GM21390 (cell line): Measurements from ENCODE around the gene NUDT13.

Experiments used
- ATAC-seq: cut with Tn5 transposase; IDR thresholded peaks from one replicate; pipeline ENCODE4 v1.9.1; 2021; ENCODE audit not compliant: unreplicated experiment

Gene NUDT13

GRCh38 chr10:73161079-73161478 is 50.8 kb downstream of the NUDT13 start:
- ATAC-seq = no peak

- no peak for ATAC-seq
Measured at GRCh38 chr10:73161662-73162061, 51.4 kb downstream of the NUDT13 start.

GRCh38 chr10:73163096-73163495 is 52.8 kb downstream of the NUDT13 start:
- ATAC-seq = no peak

- ATAC-seq = no peak
Measured at GRCh38 chr10:73166972-73167371, 56.7 kb downstream of the NUDT13 start.

- no peak for ATAC-seq
Measured at GRCh38 chr10:73167458-73167782, 57.2 kb downstream of the NUDT13 start.

GRCh38 chr10:73167783-73168464 is 57.7 kb downstream of the NUDT13 start, which contains the start of the genes ECD and FAM149B1:
Gene ECD (minus strand): TSS chr10:73168008. CDS start chr10:73163937, 4,071 bp downstream.
Gene FAM149B1 (plus strand): TSS chr10:73168119. CDS start chr10:73168340, 221 bp downstream.
- peak; percentile 89 for ATAC-seq

- ATAC-seq = no peak
Measured at GRCh38 chr10:73168465-73168803, 58.2 kb downstream of the NUDT13 start.

GRCh38 chr10:73169320-73169719 is 59.1 kb downstream of the NUDT13 start:
- no peak for ATAC-seq

GRCh38 chr10:73172867-73173266 is 62.6 kb downstream of the NUDT13 start:
- ATAC-seq = no peak

- ATAC-seq = no peak
Measured at GRCh38 chr10:73174148-73174925, 64.1 kb downstream of the NUDT13 start.
